Embryonic facial prominence (tissue), 1 donor: ENCODE data around the gene CHRNE.

Source experiments
- DNase-seq: peaks from one replicate; pipeline ENCODE4 v3.0.0-alpha.2; 2016; ENCODE audit errors: extremely low spot score

Gene CHRNE

DNA sequence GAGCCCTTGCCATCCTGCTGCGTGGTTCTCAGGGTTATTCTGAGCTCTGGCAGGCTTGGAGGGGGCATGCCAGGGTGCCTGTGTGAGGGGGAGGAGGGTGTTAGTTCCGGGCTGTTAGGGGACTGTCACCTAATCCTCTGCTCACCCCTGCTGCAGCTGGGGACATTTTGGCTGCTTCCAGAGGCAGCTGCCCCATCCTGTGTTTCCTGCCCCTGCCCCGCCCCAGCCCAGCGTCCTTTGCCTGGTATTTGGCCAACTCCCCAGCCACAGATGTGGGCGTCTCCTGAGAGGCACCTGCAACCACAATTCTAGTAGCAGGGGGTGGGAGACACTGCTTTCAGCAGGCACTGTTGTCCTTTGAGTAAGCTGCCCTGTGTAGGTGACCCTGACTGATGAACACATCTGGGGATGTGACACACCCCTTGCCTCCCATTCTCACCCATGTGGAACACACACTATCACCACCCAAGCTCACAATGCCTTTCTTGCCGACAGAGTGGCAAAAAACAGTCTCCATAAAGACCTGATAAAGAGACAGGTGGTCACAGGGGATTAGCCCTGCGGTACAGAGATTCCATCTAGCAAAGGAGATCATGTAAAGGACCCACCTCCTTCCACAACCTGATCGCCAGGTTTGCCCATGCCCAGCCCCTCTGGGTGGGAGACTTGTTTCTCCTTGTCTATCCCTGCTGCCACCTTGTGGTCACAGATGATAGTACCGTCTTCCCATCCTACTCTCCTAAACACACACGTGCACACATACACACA, at the start of gene CHRNE:
CHRNE (minus strand) TSS at position 48 of the 768 bp plus-strand sequence; CDS start at position 13, 35 bp downstream.
- peak; percentile 63 for DNase-seq

- no peak for DNase-seq
Measured at GRCh38 chr17:4951486-4951885, 48.6 kb upstream of the CHRNE start.

- no peak for DNase-seq
Measured at GRCh38 chr17:4950746-4951204, 47.9 kb upstream of the CHRNE start, which contains the start of gene ENO3. Gene ENO3, plus strand, starts transcription at chr17:4951119. Its CDS starts 711 bp downstream, at chr17:4951830.

DNA sequence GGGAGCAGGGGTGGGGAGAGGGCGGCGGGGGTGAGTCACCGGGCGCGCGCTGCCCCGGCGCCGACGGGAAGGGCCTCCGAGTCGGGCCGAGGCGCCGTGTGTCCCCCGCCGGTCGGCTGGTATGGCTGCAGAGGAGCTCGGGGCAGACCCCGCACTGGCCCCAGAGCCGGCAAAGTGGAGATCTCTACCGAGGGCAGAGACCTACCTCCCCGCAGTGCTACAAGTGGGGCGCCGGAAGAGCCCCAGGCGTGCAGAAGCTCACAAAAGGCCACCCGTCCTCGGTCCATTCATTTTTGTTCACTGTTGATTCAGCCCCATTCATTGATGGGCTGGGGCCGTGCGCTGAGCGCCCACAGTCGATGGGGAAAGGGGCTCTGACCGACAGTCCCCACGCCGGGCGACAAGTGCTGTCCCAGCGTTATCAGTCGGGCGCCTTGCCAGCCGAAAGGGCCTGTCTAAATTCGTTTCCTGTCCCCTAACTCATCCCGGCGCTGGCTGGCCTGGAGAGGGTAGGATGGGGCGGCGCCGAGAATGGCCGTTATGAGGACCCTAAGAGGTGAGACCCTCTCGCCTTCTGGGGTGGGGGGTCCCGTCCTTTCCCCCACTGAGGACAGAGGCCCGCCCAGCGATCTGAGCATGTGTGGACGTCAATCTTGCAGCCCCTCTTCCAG, 47.3 kb upstream of the CHRNE start:
- DNase-seq, result no peak

DNA sequence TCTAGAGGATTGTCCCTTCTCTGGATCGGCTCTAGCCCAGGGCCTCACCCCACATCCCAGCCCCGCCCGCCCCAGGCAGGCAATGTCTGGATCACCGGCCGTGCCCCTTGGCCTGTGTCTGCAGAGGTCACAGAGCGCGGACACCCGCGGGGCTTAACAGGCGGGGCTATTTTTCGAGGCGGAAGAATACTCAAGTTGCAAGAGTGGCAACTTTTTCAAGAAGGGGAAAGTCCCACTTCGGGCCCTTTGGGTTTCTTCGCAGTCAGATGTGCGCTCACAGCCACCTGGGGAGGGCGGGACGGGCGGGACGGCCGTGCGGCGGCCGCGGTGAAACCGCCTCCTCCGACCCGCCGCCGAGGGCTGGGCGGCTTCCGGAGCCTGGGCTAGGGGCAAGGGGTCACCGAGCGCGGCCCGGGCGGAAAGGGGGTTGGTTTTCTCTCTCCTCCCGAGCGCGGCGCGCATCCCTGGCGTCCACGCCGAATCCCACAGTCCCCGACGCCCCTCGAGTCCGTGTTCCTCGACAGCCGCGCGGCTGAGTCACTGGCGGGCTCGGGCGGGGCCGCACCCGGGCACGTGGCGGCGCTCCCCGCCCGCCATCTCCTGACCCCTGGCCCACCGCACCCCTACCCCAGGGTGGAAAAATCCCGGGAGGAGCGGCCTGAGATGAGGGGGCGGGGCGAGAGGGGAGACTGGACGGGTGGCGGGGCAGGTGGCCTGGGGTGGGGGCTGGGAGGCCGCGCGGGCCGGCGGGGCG, 46.6 kb upstream of the CHRNE start:
- no peak for DNase-seq

DNA sequence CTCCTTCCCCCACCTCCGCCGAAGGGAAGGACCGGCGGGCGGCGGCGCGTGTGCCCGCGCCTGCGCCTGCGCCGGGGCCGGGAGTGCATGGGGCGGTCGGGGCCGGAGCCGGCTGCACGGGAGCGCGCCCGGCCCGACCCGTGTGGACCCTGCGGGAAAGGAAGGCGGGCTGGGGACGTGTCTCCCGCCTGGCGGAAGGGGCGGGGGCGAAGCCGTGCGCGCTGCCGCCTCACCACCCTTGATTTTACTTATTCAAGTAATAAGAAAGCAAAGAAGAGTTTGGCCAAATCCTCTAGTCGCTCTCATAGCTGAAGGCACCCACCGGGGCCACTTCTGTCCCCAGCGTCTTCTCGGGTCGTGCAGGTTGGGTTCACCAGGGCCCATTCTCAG, 46.0 kb upstream of the CHRNE start:
- DNase-seq, result peak; percentile 80

- DNase-seq, result peak; percentile 88
Measured at GRCh38 chr17:4948166-4948930, 45.5 kb upstream of the CHRNE start, which contains the start of gene PFN1. Gene PFN1, minus strand, starts transcription at chr17:4948530. Its CDS starts 136 bp downstream, at chr17:4948394.

DNA sequence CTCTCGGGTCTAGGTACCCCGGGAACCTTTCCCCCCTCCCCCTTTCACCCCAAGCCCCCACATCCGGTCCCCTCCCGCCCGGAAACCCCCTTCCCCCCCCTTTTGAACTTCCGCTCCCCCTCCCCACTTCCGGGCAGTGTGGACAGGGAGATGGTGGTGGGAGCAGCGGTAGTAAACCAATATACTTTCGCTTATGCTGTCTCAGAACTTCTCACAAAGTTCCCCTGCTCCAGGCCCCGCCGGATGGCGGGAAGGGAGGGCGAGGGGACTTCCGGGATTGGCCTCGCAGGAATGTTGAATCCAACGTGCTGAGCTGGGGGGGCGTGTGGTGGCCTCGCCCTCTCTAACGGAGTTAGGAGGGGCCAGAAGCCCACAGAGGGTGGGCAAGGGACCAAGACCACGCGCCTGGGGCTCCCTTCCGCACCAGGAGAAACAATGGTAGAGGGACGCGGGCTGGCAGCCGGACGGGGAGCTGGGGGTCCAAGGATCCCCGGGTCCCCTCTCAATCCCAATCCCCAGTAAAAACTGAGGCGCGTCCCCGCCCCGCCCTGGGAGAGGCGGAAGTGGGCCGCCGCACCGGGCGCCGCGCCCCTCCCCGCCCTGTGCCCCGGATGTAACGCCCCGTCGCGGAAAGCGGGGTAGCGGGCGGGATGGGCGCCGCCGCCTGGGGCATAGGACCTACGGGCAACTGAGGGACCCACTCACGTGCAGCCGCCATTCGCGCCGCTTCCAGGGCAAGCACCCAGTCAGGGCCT, 44.7 kb upstream of the CHRNE start:
- DNase-seq, result no peak

- DNase-seq, result no peak
Measured at GRCh38 chr17:4947010-4947410, 44.1 kb upstream of the CHRNE start.

DNA sequence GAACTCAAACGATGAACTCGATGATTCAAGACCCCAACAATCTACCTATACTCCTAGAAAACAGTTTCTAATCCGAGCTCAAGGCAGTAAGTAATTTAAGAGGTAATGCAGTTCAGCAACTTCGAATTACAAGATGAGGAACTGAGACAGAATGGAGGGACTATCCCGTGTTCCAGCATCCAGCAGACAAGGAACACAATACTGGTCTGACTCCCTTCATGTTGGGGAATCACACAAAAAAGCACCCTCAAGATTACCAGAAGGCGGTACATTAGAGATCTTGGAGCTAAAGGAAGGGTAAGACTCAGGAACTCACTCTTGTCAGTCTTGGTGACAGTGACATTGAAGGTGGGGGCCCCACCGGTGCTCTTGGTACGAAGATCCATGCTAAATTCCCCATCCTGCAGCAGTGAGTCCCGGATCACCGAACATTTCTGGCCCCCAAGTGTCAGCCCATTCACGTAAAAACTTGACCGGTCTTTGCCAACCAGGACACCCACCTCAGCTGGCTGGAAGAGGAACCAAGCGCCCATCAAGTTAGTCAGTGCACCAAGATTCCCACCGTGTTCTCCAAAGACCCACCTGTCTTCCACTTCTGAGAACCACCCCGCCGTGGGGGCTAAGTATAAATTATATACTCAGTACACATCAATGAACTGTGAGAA, 43.5 kb upstream of the CHRNE start:
- DNase-seq, result no peak

- DNase-seq, result no peak
Measured at GRCh38 chr17:4945944-4946280, 43.0 kb upstream of the CHRNE start.

DNA sequence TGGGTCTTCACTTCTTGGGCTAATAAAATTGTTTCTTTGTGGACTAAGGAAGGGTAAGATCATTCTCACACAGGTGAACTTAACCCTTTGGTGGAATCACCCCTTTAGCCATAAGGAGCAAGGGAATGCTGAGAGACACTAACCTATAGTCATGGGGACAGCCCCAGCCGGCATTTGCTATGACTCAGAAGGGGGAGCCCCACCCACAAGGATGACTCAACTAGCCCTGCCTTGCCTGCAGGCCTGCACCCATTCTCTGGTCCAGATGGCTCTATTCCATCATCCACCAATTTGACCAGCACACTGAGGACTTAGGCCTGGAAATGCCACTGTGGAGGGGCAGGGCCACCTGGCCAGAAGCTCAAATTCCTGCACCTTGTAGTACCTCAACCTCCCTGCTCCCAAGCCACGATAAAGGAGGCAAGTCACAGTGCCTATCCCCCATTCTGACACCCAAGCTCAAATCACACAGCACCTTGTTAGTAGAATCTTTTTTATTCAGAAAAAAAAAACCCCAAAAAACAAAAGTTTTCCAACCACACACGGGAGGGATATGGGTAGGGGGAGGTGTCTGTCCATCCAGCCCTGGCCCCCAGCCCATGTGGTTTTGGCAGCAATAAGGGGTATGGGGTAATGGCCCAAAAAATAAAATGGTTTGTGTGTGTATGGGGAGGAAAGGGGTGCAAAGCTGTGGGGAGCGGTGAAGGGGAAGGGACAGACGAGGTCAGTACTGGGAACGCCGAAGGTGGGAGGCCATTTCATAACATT, 42.5 kb upstream of the CHRNE start:
- no peak for DNase-seq

GRCh38 chr17:4944554-4945175, 41.8 kb upstream of the CHRNE start:
- no peak for DNase-seq

GRCh38 chr17:4944163-4944553, 41.3 kb upstream of the CHRNE start:
- DNase-seq, result no peak

DNA sequence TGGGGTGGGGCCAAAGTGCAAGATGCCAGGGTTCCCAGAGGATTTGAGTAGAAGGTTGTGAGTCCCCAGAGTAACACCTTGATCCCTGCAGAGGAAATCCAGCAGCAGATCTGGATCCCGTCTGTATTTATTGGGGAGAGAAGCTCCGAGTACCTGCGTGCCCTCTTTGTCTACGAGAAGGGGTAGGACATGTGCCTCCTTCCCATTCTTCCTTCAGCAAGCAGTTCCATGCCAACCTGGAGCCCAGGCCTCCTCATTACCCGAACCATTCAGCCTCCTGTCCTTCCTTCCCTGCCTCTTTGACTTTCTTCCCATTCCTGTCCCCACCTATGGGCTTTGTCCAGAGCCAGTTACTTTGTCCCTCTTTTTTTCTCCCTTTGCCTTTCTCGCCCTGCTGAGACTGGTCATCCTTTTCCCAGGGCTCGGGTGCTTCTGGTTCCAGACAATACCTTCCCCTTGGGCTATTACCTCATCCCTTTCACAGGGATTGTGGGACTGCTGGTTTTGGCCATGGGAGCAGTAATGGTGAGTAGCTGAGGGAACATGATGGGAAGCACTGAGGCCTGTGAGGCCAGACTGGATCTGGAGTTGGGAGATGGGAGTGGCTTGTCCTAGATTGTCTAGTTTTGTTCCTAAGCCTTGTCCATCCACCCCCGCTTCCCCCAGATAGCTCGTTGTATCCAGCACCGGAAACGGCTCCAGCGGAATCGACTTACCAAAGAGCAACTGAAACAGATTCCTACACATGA, 40.0 kb upstream of the CHRNE start:
- DNase-seq, result no peak

DNA sequence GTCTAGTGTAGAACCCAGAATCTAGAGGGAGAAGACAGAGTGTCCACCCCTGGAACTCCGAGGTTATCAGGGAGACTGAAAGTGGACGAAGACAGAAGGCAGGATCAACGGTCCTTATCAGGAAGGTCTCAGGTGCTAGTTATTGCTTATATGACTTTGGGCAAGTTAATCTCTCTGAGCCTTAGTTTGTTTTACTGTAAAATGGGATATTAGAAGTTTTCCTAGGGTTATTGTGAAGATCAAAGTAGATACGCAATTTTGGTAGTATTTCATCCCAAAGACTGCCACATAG, 38.4 kb upstream of the CHRNE start:
- DNase-seq, result no peak

- no peak for DNase-seq
Measured at GRCh38 chr17:4940555-4941318, 37.8 kb upstream of the CHRNE start.
